CD4-positive, alpha-beta T cell treated with Interleukin-4 for 4 hours (primary cell): ENCODE measurements around the gene GPR17.

ENCODE experiments used
- DNase-seq: peaks from one replicate; pipeline ENCODE4 v3.0.0-alpha.2; 2020

GPR17 gene

DNA sequence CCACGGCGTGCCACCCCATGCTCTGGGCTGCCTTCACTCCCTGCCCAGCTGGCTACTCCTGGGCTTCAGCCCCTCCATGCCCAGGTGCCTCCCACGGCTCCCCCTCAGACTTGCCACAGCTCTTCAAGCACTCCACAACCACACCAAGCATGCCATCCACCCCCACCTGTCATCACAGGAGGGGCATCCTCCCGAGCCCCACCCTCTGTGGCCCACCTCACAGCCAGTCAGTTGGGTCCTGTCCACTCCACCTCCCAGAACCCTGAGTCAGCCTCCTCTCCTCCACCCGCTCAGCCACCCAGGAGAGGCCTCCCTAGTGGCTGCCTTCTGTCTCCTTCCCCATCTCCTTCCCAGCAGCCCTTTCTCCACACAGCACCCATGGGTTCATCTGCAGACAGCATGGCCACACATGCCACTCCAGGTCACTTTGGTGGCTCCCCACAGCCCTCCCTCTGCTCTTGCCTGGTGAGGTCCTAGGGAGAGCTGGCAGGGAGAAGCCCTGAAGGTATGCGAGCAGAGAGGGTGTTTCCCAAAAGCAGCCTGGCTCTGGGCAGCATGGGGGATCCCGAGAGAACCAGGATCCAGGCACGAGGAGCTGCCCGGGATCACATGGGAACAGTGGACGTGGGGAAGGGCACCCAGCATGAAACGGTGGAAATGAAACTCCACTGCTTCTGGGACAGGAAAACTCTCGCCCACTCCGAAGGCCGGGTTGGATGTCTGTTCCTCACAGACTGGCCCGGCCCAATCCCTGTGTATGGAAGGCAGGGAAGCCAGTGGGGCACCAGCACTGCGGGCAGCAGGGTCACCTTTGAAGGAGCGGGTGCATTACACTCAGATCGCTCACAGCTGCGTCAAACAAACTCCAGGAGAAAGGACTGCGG is 26.6 kb downstream of the GPR17 start:
- no peak for DNase-seq

DNA sequence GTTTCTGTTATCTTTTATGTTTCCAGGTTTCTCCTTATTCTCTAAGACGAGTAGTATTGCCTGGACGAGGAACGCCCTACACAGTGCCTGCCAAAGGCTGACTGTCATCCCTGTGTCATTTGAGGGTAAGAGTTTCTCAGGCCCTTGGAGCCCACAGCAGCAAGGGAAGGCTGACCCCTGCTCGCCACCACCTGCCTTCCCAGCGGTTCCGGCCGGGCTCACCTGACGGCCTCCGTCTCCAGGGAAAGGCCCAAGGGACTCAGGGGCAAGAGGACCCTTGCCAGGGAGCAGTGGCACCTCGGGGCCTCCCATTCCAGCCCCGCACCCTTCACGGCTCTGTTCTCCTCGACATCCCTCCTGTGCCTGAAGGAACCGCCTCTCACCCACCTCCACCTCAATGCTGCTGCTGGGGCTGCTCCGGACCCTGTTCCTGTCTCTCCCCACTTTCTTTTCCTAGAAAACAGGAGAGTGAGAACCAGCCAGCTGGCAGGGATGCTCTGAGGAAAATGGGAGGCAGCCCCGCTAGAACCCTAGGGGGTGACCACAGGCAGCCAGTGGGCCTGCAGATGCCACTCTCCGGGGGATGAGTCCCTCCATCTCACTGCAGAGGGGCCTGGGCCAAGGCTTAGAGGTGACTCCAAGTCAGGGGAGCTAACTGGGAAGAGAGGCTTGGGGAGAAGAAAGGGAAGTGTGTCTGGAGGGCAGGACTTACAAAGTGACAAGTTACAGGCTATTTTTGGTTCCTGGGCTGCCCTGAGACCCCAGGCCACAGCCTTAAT is 27.5 kb downstream of the GPR17 start:
- no peak for DNase-seq

DNA sequence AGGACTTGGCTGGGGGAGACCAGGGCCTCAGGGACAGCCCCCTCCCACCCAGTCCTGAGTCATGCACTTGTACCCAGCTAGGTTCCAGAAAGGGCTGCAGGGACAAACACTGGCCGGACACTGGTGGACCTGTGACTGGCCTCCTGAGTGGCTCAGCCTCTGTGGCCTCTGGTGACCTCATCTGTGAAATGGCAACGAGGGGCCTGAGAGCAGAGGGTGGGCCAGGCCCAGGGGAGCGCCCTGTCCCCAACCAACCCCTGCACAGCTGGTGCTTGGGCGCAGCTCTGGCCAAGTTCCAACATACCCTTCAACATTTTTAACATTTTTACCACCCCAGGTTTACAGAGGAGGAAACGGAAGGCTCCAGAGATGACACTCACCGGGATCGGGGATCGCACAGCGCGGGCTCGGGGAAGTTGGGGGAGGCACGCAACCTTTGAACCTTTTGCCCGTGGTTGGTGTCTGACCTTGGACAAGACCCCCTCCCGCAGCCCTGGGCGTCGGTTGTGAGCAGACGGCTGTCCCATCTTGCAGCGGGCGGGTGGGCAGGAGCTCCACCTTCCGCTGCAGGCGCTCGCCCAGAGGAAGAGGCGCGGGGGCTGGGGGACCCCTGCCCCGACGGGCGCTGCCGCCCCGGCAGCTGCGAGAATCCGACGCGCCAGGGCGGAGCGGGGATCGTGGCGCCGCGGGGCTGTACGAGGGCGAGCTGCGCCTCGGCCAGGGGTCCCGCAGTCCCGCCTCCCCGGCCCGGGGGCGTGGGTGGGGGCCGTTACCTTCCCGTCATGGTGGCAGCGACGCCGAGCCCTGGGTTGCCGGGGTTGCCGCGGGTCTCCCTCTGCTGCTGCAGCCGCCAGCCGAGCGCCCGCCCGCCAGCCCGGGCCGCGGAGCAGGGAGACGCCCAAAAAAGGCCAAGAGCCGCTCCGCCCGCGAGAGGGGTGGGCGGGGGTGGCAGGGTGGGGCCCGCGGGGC is 28.6 kb downstream of the GPR17 start:
- no peak for DNase-seq

DNA sequence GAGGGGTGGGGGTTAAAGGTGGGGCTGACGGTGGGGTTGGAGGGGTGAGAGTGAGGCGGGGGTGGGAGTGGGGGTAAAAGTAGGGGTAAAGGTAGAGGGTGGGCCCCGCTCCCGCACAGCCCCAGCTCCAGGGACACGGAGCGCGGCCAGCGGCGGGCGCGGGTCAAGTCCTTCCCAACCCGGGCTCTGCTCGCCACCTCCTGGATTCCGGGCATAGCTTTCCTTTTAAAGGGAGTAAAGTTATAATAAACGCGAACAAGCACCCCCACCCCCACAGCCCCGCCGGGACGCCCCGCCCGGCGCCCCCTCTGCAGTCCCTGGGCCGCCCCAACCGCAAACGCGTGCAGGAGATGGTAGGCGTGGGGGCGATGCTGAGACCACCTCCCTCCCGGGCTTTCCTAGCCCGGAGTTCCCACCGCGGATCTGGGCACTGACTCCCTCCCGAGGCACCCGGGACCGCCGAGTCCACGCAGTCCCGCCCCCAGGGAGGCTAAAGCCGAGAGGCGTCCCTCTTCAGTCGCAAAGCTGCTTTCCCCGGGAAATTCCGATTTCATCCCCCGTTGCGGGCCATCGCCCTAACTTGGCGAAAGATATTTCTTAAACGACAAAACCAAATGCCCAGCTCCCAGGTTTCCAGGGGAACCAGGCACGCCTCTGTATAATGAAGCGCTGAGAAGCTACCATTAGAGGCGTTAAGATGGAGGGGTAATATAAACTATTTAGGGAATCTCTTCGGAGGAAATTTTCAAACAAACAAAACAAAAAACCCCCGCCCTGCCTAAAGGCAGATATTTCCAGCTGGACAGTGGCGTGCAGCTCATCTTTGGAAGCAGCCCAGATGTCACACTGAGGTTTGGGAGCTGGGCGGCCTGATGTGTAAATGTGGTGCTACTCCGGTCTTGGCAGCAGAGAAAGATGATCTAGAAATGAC is 29.6 kb downstream of the GPR17 start, which contains the start of gene LIMS2:
LIMS2 (minus strand) TSS at position 200 of the 931 bp plus-strand sequence. CDS start 506 bp downstream, outside the sequence.
- DNase-seq, result no peak

DNA sequence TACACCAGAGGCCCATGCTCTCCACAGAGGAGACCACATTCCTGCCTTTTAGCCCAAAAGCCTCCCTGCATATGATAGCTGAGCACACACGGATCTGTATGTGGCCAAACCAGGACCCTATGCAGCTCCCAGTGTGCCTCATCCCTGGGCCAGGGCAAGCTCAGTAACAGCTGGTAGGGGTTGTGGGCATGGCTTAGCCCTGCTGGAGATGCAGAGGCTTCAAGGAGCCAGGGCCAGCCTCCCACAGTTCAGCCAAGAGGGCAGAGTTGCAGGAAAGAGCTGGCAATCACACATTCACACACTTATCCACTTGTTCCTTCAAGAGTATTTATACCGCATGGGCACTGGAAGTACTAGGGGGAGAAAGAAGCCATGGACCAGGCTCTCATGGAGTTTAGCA is 31.0 kb downstream of the GPR17 start:
- no peak for DNase-seq

DNA sequence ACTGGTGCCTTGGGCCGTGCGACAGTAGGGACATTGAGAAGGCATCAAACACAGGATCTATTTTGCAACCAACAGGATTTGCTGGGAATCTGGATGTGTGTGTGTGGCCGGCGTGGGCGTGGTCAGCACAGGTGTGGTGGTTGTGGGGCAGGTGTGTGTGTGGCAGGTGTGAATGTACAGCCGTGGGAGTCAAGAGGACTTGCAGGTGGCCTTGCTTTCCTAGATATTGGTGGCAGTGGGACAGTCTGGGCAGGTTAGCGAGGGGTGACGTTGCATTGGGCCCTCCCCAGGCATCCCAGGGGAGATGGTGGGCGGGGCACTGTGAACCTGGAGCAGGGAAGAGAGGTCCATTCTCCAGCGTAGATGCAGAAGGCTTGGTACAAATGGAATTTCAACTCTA is 32.6 kb downstream of the GPR17 start:
- no peak for DNase-seq

DNA sequence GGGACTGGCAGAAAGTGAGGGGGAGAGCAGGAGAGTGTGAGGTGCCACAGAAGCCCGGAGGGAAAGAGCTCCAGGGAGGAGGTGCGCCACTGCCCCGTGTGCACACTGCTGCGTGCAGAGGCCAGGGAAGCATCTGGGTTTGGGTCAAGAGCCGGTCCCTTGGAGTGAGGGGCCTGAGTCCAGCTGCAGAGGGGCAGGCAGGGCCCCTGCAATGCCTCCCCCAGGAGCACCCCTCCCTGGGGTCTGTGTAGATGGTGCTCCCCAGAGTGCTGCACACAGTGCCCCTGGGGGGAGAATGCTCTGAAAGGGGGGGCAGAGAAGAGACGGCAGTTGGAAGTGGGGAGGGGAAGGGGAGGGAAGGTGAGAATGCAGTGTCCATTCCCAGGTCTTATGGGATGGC is 33.0 kb downstream of the GPR17 start:
- no peak for DNase-seq

DNA sequence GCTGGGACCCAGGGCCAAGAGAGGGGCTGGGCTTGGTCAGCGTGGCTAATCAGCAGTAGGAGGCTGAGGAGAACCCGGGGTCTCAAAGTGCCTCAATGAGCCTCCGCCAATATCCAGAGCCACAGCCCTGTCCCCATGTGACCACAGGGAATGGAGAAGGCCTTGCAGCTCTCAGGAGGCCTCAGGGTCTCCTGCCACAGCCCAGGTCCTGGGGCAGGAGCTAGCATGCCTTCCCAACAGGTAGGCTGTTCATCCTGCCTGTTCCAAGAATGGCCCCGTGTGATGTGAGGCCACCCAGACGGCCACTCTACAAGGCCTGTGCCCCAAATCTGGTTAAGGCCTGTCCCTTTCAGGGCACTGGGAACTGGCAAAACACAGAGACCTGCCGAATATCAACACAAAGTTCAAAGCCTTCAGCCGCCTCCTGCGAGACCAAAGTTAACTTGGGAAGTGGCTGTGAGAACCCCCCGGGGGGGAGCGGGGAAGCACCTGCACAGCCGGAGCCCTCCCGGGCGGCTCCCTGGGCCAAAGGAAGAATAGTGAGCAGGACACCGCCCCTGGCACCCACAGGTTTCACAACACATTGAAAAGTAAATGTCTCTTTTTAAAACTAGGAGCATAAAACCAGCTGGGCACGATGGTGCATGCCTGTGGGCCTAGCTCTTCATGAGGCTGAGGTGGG is 33.9 kb downstream of the GPR17 start:
- DNase-seq, result no peak

DNA sequence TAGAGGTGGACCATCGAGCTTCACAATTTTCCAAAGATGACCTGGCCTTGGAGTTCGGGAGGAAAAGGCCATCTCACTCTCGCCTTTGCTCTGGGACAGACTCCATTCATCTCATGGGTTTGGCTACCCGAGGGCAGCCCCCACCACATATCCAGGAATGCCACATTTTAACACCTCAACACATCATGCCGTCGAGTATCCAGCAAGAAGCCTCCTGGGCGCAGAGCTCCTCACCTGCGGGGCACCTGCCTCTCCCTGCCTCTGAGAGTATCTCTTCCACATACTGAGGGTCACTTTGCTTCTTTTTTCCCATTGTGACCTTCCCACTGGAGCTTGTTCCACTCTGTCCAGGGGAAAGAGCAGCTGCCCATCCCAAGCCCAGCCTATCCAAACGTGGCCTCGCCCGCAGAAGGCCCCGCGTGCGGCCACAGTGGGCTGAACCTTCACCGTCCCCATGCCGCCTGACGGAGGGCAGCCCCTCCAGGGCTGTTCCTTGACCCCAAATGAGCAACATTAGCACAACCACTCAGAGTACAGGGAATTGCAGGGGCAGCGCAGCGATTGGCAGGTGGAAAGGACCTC is 34.8 kb downstream of the GPR17 start:
- no peak for DNase-seq

DNA sequence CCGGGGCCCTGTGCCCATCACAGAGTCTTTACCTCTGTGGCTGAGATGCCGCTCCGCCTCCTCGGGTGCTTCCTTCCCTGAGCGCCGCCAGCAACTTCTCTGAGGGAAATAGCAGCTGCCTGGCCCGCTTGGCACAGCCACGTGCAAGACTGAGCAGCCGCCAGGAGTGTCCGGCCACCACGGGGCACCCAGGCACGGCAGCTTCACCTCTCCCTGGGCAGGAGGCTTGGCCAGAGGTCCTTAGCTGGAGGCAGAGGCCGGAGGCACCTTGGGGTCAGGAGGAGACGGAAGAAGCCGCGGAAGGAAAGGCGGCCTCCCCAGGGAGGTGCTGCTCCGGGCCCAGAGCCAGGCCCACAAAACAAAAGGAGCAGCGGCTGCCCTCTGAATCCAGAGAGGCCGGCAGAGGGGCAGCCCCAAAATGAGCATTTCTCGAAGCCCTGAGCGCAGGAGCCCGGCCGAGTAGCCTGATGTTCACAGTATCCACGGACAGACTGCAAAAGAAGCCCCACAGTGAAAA is 35.4 kb downstream of the GPR17 start:
- DNase-seq, result no peak

DNA sequence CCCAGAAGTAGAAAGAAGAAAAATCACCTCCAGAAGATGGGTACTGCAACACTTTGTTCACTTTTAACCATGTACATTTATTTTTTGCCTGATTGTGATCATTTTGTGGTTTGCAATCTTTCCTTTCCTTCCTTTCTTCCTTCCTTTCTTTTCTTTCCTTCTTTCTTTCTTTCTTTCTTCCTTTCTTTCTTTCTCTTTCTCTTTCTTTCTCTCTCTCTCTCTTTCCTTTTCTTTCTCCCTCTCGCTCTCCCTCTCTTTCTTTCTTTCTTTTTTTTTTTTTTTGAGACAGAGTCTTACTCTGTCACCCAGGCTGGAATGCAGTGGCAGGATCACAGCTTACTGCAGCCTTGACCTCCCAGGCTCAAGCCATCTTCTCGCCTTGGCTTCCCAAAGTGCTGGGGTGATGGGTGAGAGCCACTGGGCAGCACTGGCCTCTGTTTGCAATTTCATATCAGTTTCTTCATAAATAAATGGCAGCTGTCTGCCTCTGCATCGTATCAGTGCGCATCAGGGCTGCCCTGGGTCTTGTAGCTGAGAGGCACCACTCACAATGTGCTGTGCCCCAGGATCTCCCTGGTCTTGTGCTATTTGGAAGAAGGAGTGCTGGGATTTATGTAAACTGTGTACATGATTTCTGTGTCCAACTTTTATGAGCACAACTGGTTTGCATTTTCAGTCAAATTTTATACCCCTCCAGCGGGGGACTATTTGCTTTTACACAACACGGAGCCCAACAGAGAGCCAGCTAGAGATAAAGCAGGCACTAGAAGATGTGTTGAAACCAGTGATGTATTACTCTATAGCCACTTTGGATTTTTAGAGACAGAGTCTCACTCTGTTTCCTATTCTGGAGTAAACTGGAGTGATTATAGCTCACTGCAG is 36.3 kb downstream of the GPR17 start:
- DNase-seq, result no peak

DNA sequence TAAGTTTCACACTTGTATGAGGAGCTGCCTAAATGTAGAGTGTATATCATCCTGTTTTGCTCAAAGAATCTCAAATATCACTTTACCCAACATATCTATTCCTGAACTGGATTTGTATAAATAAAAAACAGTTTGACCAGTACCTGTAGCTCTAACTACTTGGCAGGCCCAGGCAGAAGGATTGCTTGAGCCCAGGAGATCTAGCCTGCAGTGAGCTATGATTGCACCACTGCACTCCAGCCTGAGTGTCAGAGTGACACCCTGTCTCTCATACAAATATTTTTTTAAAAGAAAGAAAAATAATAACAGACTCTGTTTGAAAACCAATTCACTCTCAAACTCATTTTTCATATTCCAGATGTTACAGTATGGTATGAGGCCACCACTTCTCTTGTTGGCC is 37.1 kb downstream of the GPR17 start:
- DNase-seq, result no peak

DNA sequence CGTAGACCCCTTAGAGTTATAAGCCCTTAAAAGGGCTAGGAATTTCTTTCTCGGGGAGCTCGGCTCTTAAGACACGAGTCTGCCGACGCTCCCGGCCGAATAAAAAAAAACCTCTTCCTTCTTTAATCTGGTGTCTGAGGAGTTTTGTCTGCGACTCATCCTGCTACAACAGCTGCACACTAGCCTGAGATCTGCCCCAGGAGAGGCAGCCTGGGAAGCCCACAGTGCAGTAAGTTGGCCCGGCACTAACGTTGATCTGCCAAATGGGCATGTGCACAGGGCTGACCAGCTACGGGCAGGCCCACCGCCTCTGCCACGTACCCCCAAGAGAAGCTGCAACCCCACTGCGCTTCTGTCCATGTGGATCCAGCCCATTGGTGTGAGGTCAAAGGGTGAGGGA is 37.8 kb downstream of the GPR17 start:
- no peak for DNase-seq

DNA sequence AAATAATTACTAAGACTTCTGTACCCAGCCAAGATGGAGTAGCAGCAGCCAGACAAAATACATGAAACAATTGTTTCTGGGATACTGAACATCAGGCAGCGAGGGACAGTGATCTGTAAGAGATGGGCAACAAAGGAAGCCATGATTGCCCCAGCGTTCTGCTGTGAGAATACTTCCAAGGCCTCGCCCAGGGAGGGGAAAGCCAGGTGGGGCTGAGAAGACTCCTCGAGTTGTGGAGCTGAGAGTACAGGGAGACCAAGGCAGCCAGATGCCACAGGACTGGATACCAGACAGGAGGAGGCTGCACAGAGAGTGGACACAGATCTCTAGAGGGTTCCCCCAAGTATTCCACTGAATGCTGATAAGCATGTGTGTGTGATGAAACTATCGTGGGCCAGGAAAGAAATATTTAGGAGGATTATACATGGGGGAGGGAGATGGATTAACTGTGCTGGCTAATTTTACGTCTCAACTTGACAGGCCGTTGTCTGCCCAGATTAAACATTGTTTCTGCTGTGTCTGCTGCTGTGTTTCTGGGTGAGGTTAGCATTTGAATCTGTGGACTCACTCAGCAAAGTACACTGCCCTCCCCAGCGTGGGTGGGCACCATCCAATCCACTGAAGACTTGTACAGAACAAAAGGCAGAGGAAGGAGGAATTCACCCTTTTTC is 39.6 kb downstream of the GPR17 start:
- no peak for DNase-seq

DNA sequence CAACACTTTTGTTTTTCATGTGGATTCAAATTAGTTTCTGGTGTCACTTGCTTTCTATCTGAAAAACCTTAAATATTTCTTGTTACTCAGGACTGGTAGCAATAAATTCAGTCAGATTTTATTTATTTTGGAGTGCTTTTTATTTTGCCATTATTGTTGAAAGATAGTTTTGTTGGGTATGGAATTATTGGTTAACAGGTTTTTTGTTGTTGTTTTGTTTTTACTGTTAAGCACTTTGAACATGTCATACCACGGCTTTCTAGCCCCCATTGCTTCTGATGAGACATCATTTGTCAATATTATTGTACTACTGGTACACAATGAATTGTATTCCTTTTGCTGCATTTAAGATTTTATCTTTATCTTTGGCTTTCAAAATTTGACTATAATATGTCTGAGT is 42.5 kb downstream of the GPR17 start:
- no peak for DNase-seq

DNA sequence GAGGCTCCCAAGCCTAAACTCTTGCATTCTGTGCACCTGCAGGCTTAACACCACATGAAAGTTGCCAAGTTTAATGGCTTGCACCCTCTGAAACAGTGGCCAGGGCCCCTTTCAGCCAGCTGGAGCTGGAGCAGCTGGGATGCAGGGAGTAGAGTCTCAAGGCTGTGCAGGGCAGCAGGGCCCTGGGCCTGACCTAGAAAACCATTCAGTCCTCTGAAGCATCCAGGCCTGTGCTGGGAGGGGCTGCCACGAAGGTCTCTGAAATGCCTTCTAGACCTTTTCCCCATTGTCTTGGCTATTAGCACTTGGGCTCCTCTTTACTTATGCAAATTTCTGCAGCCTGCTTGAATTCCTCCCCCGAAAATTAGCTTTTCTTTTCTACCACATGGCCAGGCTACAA is 44.7 kb downstream of the GPR17 start:
- DNase-seq, result no peak

DNA sequence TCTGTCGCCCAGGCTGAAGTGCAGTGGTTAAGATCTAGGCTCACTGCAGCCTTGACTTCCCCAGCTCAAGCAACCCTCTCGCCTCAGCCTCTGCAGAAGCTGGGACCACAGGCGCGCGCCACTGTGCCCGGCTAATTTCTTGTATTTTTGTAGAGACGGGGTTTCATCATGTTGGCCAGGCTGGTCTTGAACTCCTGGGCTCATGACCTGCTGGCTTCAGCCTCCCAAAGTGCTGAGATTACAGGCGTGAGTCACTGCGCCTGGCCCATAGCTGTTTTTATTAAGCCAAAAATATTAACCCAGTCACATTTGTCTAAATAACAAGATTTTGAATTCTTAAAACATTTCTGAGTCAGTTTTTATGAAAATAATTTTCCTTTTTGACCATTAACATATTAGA is 49.0 kb downstream of the GPR17 start:
- DNase-seq, result no peak
